Activated T-cell treated with anti-CD3 and anti-CD28 coated beads, Interleukin-2, amount 50 U/mL, for 24 hours (primary cell): ENCODE measurements around the gene SREBF2.

ENCODE experiments used
- DNase-seq: peaks from one replicate; pipeline ENCODE4 v3.0.0-alpha.2; 2020
- H3K27ac Mint-ChIP-seq: 2 replicates; pipeline ENCODE4 v1.8.0; 2020; ENCODE audit warnings: mild to moderate bottlenecking, mixed read lengths
- H3K27me3 Mint-ChIP-seq: 2 replicates; pipeline ENCODE4 v1.8.0; 2020; ENCODE audit warnings: mixed read lengths
- H3K36me3 Mint-ChIP-seq: 2 replicates; pipeline ENCODE4 v1.8.0; 2020; ENCODE audit warnings: low read depth, mixed read lengths
- H3K4me1 Mint-ChIP-seq: 2 replicates; pipeline ENCODE4 v1.8.0; 2020; ENCODE audit warnings: low read depth, mixed read lengths
- H3K4me3 Mint-ChIP-seq: 2 replicates; pipeline ENCODE4 v1.8.0; 2020; ENCODE audit warnings: mild to moderate bottlenecking, moderate library complexity, mixed read lengths
- H3K9me3 Mint-ChIP-seq: 2 replicates; pipeline ENCODE4 v1.8.0; 2020; ENCODE audit warnings: mixed read lengths

The SREBF2 gene

DNA sequence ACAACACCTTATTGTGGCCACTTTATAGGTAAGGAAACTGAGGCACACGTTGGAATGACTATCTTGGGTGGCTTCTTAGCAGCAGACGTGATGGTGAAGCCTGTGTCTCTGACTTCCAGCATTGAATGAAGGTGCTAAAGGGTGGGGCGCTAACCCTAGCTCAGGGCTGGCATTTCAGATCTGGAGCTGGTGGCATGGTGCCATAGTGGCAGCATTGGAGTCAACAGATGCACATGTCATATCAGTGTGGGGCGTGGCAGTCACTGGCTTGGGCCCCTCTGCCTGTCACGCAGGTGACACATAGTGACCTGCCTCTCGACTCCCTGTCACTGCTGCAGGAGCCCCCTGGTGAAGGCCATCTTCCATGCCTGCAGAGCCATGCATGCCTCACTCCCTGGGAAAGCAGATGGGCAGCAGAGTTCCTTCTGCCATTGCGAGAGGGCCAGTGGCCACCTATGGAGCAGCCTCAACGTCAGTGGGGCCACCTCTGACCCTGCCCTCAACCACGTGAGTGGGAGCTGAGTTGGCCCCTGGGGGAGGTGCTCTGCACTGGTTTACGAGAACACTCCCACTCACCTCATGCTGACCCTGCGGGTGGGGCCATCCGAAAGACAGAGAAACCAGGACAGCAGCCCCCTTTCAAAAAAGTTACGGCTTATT lies 67.2 kb downstream of the SREBF2 start:
- no peaks in the 10 kb centered on the region for H3K9me3 Mint-ChIP-seq
- H3K4me1 Mint-ChIP-seq: peaks cover 2% of the 10 kb centered on the region
- H3K27me3 Mint-ChIP-seq: no peaks in the 10 kb centered on the region
- no peak for DNase-seq
- H3K4me3 Mint-ChIP-seq: no peak overlapping the region
- peak overlapping the region; percentile 52 for H3K27ac Mint-ChIP-seq
- H3K36me3 Mint-ChIP-seq: peaks cover 95% of the 10 kb centered on the region

DNA sequence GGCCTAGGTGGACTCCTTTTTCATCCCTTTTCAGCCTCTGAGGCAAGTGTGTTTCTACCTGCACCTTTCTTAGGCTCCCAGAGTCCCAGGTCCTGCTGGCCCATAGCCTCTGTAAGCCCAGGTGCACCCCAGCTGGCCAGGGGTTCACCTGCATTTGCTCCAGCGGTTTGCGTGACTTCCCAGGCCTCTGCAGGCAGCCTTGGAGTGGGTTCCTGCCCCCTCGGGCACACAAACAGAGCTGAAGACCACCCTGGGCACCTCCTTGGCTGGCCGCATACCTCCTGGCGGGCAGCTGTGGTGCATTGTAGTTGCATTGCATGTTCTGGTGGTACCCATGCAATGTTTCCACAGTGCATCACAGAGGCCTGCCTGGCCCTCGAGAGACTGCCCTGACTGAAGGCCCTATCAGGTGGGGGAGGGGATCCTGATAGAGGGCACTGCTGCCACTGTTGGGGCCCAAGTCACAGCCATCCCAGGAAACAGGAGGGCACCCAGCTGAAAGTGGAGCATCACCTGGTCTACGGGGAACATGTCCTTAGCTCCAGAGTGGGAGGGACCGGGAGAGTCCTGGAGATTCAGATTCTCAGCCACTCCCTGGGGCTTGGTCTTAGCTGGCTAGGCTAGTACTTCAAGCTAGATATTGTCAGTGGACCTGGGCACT lies 67.9 kb downstream of the SREBF2 start:
- no peak overlapping the region for H3K4me3 Mint-ChIP-seq
- H3K27me3 Mint-ChIP-seq: no peaks in the 10 kb centered on the region
- H3K27ac Mint-ChIP-seq: no peak overlapping the region
- H3K4me1 Mint-ChIP-seq: peaks cover 2% of the 10 kb centered on the region
- DNase-seq: no peak
- no peaks in the 10 kb centered on the region for H3K9me3 Mint-ChIP-seq
- H3K36me3 Mint-ChIP-seq: peaks cover 95% of the 10 kb centered on the region

DNA sequence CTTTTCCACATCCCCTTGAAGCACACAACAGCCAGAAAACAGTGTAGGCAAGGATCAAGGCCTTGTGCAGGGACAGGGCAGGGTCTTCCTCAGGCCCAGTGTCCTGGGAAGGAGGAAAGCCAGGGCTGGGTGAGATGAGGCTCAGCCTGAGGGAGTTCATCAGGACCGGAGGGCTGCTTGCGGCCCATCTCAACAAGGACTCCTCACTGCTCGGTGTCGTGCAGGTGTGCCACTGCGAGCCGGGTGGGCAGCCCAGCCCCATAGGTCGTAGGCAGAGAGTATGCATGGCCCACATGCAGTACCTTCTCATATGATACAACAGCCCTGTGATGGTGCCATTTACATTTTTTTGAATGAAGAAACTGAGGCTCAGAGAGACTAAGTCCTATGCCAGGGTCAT lies 69.1 kb downstream of the SREBF2 start:
- Mint-ChIP-seq H3K4me3 (no peak overlapping the region), H3K4me1 (peaks cover under 1% of the 10 kb centered on the region), H3K9me3 (no peaks in the 10 kb centered on the region), H3K27me3 (no peaks in the 10 kb centered on the region), H3K36me3 (peaks cover 91% of the 10 kb centered on the region), H3K27ac (no peak overlapping the region)
- DNase-seq: no peak

DNA sequence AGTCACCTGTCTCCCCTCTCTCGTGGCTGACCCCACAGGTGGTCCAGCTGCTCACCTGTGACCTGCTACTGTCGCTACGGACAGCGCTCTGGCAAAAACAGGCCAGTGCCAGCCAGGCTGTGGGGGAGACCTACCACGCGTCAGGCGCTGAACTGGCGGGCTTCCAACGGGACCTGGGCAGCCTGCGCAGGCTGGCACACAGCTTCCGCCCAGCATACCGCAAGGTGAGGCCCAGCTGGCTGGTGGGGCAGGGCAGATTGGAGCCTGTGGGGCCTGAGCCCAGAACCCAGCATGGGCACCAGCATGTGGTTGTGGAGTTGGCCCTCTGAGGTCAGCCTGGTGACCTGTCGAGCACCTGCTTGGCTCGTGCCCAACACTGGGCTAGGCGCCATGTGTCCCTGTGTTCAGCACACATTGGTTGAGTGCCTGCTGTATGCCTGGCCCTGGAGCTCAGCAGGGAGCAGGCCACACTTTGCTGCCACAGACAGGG lies 70.1 kb downstream of the SREBF2 start:
- Mint-ChIP-seq H3K27ac (peak overlapping the region; percentile 26), H3K27me3 (no peaks in the 10 kb centered on the region), H3K4me3 (no peak overlapping the region), H3K9me3 (no peaks in the 10 kb centered on the region), H3K36me3 (peaks cover 87% of the 10 kb centered on the region), H3K4me1 (peaks cover 9% of the 10 kb centered on the region)
- DNase-seq: no peak

DNA sequence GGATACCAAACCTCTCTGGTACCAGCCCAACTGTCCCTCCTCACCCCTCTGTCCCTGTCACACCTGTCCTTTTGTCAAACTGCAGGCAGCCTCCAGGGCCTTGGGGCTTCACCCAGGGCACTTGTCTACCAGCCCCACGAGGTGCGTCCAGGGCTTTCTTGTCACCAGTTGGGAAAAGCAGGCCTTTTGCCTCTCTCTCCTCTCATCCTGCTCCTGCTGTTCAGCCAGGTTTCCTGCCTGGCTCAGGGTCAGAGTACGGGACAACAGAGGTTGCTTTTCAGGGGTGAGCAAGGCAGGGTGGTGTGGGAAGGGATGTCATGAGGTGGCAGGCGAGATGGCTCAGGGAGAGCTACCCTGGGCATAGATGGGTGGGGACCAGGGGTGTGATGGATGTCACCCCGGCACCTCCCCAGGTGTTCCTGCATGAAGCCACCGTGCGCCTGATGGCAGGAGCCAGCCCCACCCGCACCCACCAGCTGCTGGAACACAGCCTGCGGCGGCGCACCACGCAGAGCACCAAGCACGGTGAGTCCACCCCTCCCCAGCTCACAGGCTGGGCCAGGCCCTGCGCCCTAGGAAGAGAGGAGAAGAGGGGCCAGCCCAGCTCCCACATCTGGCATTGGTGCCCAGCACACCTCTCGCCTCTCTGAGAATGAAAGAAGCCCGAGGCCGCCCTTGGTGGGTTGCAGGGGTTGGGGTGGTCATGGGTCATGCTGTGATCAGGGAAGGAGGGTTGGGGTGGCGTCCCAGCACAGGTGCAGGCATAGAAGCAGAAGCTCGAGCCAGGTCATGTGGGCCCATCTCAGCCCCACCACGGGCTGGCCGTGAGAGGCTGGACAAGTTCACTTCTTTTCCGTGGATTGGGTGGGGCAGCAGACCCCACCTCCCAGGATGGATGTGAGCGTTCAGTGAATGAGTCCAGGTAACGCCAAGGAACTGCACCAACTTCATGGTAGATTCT lies 71.8 kb downstream of the SREBF2 start:
- no peak for DNase-seq
- Mint-ChIP-seq H3K27ac (peak overlapping the region; percentile 65), H3K4me3 (no peak overlapping the region), H3K27me3 (peaks cover 7% of the 10 kb centered on the region), H3K9me3 (no peaks in the 10 kb centered on the region), H3K4me1 (peaks cover 24% of the 10 kb centered on the region), H3K36me3 (peaks cover 72% of the 10 kb centered on the region)

DNA sequence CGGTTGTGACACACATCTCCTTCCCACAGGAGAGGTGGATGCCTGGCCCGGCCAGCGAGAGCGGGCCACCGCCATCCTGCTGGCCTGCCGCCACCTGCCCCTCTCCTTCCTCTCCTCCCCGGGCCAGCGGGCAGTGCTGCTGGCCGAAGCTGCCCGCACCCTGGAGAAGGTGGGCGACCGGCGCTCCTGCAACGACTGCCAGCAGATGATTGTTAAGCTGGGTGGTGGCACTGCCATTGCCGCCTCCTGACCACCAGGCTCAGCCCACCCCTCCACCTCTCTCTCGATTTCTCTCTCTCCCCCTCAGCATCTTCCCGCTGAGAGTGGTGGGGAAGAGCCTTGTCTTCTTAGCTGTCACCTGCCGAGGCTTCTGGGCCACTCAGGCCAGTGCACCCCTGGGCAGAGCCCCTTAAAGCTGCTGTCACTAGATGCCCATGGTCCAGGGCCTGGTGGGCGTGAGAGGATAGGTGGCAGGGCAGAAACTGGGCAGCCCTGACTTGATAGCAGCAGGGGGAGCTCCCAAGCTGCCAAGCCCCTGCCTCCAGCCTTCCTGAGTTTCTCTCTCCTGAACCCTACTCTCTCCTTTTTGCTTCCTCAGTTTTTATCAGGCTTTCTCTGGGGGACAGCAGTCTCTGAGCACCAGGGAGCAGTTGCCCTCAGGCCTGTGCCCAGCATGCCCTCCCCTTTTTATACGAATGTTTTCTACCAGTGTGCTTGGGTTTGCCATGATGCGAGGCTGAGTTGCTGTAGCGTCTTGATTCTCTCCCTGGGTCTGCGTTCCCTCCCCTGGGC lies 72.7 kb downstream of the SREBF2 start:
- no peak for DNase-seq
- H3K9me3 Mint-ChIP-seq: no peaks in the 10 kb centered on the region
- H3K36me3 Mint-ChIP-seq: peaks cover 63% of the 10 kb centered on the region
- no peak overlapping the region for H3K4me3 Mint-ChIP-seq
- peaks cover 9% of the 10 kb centered on the region for H3K27me3 Mint-ChIP-seq
- H3K27ac Mint-ChIP-seq: peak overlapping the region; percentile 61
- H3K4me1 Mint-ChIP-seq: peaks cover 24% of the 10 kb centered on the region

DNA sequence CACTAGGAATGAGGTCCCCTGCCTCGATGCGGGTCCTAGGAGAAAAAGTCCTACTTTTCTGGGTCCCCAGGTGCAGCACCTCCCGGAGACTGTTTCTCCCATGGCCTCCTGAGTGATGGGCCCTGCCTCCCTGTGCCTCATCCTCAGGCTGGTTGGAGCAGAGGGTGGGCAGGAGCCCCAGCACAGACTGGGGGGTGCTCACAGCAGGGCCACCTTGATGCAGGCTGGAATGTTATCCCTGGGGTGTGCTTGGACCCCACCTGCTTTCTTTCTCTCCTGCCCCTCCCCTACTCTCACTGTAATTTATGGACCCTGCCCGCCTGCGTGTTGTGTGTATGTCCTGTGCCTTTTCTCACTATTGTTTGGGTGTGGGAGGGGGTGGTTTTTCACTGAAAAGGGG lies 73.9 kb downstream of the SREBF2 start:
- peaks cover 16% of the 10 kb centered on the region for H3K27me3 Mint-ChIP-seq
- H3K4me1 Mint-ChIP-seq: peaks cover 30% of the 10 kb centered on the region
- DNase-seq: no peak
- no peaks in the 10 kb centered on the region for H3K9me3 Mint-ChIP-seq
- no peak overlapping the region for H3K4me3 Mint-ChIP-seq
- peaks cover 54% of the 10 kb centered on the region for H3K36me3 Mint-ChIP-seq
- H3K27ac Mint-ChIP-seq: no peak overlapping the region

DNA sequence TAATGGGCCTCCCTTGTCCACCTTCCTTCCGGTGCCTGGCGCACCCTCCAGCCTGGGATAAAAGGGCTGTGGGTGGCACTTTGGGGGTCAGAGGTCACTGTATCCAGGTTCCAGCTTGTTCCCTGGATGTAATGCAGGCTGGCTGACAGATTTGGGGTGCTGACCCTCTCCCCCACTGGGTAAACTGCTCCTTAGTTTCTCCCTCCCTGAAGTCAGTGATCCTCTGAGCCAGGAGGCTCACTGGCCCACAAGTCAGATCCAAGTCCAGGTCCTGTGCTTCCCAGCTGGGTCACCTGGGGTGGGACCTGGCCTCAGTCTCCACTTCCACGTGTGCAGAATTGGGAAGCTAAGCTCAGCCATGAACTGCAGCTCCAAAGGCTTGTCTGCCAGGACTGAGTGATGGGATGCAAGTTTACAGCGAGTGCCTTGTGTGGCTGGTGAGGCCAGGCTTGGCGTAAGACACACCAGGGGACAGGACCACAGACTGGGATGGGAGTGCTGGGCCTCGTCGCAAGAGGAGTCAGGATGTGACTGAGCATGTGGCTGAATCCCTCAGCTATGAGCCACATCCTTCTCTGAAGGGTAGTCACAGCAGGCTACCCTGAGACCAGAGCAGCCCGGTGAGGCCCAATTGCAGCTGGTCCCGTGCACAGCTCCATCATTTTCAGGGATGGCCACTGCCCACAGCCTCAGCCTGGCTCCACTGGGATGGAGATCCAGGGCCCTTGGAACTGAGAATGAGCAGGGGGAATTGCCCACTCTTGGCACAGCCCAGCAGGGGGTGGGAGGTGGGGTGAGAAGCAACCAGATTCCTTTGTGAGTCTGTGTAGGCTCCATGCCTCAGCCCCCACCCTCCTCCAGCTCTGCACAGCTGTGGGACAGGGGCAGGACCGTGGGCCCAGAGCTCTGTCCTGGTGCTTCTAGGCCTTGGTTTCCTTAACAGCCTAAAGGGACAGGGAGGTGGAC lies 74.8 kb downstream of the SREBF2 start:
- no peak overlapping the region for H3K4me3 Mint-ChIP-seq
- H3K27ac Mint-ChIP-seq: peak overlapping the region; percentile 66
- H3K36me3 Mint-ChIP-seq: peaks cover 45% of the 10 kb centered on the region
- no peaks in the 10 kb centered on the region for H3K9me3 Mint-ChIP-seq
- peak; percentile 50 for DNase-seq
- H3K4me1 Mint-ChIP-seq: peaks cover 36% of the 10 kb centered on the region
- peaks cover 25% of the 10 kb centered on the region for H3K27me3 Mint-ChIP-seq

DNA sequence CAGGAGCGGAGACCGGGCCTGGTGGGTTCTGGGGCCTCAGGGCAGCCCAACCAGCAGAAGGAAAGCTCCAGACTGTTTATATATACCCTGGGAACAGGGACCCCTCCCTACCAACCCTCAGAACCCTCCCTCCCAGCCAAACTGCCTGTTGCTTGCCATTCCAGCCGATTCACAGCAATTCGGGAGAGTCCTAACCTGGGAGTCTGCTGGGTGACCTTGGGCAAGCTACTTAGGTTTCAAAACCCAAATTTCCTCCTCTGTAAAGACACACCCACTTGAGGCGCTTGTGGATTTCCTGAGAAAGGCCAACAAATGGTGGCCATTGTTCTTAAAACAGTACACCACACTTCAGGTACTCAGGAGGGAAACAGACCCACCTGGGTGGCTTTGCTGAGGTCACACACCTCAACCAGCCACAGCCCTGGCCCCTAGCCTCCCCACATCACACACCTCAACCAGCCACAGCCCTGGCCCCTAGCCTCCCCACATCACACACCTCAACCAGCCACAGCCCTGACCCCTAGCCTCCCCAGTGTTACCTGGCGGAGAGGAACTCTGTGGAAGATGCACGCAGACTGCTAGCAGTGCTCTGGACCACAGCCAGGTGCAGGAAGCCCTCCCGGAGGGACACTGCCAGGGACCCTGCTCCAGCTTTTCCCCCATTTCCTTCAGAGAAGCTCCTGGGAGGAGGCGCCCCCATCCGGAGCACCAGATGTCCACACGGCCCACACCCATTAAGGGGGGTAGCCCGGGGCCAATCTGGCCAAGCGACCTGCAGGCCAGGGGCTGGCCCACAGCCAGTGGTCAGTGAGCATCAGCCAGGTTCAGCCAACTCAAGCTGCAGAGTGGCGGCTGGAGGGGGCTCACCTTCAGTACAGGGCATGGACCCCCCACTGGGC lies 75.8 kb downstream of the SREBF2 start:
- no peak for DNase-seq
- peaks cover 33% of the 10 kb centered on the region for H3K27me3 Mint-ChIP-seq
- H3K36me3 Mint-ChIP-seq: peaks cover 35% of the 10 kb centered on the region
- H3K4me1 Mint-ChIP-seq: peaks cover 42% of the 10 kb centered on the region
- H3K9me3 Mint-ChIP-seq: no peaks in the 10 kb centered on the region
- peak overlapping the region; percentile 10 for H3K4me3 Mint-ChIP-seq
- H3K27ac Mint-ChIP-seq: peak overlapping the region; percentile 33

DNA sequence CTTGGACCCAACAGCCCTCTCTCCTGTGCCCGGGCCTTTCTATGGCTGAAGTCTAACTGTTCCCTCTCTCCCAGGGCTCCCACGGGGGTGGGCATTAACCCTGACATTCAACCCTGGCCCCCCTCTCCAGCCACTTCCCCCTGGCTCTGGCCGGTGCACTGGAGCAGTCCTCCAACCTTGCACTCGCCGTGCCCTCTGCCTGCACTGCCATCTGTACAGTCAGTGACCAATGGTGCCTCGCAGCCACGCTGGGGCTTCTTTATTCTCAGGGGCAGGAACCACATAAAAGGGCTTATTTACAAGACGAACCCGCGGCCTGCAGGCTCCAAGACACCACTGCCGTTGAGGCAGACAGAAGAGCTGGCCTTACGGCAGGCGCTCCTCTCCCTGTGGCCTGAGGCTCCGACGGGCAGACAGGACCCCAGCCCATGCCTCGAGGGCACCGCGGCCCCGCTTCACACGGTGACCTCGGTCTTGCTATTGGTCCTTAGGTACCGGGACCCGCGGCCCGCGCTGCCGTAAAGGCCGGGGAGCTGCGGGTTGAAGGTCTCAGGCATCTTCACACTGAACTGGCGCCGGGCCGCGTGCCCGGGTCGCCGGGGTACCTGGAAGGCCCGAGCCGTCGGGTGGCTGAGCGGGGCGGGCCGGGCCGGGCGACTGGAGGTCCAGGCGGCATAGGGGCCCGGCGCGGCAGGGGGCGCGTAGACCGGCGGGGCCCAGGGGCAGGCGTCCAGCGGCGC lies 76.6 kb downstream of the SREBF2 start:
- Mint-ChIP-seq H3K27ac (peak overlapping the region; percentile 68), H3K4me3 (peak overlapping the region; percentile 18)

DNA sequence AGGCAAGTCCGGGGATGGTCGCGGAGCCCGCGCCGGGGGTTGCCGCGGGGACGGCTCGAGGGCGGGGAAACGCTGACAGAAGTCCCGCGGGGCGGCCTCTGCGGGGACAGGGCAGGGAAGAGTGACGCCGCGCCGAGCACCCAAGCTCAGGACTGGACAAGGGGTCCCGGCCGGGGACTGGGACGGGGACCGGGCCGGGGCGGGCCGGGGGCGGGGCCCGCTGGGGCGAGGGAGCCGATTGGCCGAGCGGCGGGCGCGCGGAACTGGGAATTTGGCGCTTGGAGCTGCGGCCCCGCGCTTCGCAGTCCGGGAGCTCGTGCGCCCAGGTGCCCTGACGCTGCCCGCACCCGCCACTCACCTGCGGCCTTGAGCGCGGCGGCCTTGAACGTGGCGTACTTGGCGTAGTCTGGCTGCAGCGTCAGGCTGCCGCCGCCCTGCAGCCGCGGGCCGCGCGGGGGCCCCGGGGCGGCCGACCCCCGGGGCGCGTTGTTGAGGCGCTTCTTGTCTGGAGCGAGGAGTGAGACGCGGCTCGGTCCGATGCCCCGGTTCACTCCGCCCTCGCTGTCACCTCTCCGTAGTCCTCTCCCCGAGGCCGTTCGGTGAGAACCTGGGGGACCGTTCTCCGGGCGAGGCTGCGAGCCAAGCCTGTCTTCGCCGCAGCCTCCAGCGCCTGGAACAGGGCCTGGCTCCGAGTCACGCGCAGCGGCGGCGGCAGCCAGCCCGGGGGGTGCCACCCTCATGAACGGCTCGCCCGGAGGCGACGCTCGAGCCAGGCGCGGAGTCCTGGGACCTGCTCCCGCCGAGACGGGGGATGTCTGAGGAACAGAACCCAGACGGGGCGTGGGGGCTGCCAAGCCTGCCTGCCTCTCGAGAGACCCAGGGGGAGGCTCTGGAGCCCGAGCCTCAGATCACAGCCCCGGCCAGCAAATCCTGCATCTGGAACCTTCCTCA lies 77.4 kb downstream of the SREBF2 start:
- peaks cover 36% of the 10 kb centered on the region for H3K27me3 Mint-ChIP-seq
- peak; percentile 68 for DNase-seq
- H3K9me3 Mint-ChIP-seq: no peaks in the 10 kb centered on the region
- H3K36me3 Mint-ChIP-seq: peaks cover 20% of the 10 kb centered on the region
- no peak overlapping the region for H3K27ac Mint-ChIP-seq
- H3K4me3 Mint-ChIP-seq: no peak overlapping the region
- H3K4me1 Mint-ChIP-seq: peaks cover 44% of the 10 kb centered on the region

More for the DNA sequence above, 76.6 kb downstream of the SREBF2 start:
- H3K9me3 Mint-ChIP-seq: no peaks in the 10 kb centered on the region
- H3K27me3 Mint-ChIP-seq: peaks cover 33% of the 10 kb centered on the region
- peaks cover 29% of the 10 kb centered on the region for H3K36me3 Mint-ChIP-seq
- peaks cover 42% of the 10 kb centered on the region for H3K4me1 Mint-ChIP-seq
- peak; percentile 50 for DNase-seq
